Stomach (tissue), 9 donors: ENCODE results near the gene MOV10L1. TPM values are rescaled to one million over a fixed set of nuclear protein-coding genes. Genes with fewer than 3 reads are reported as not detected.

Experiments used
- DNase-seq, 2 donors: peaks; one replicate each; pipeline versions ENCODE4 v3.0.0 to v3.0.0-alpha.2; 2013 to 2019
- H3K27ac ChIP-seq, 5 donors: fragments of 200-600 bp in 4 of 5; sonication (generic) in 4 of 5; one replicate each; pipeline ENCODE4 v1.5.1; 2013 to 2019; ENCODE audit warnings: mild to moderate bottlenecking in 1 of 5, moderate library complexity in 1 of 5
- H3K27me3 ChIP-seq, 3 donors: fragments of 200-600 bp; sonication (generic); one replicate each; pipeline ENCODE4 v1.5.1; 2017 to 2019; ENCODE audit warnings: mixed run types in 1 of 3
- H3K36me3 ChIP-seq, 4 donors: fragments of 200-600 bp; sonication (generic); 1 replicate in 3 of 4; 2 replicates in 1 of 4; pipeline ENCODE4 v1.5.1; 2016 to 2019
- H3K4me1 ChIP-seq, 4 donors: fragments of 200-600 bp; sonication (generic); one replicate each; pipeline ENCODE4 v1.5.1; 2016 to 2019
- H3K4me3 ChIP-seq, 4 donors: fragments of 200-600 bp; sonication (generic) in 3 of 4; one replicate each; pipeline ENCODE4 v1.5.1; 2016 to 2019; ENCODE audit warnings: mild to moderate bottlenecking in 1 of 4
- H3K9me3 ChIP-seq, 4 donors: fragments of 200-600 bp; sonication (generic); one replicate each; pipeline ENCODE4 v1.5.1; 2016 to 2019
- EP300 ChIP-seq: sonication (generic); formaldehyde crosslinking; IDR thresholded peaks from one replicate; pipeline ENCODE4 v1.6.1; 2017; ENCODE audit warnings: antibody characterized with exemption
- POLR2A ChIP-seq, 4 donors: fragments of 450-650 bp; IDR thresholded peaks; one replicate each; pipeline ENCODE4 v1.6.1; 2016; ENCODE audit warnings: antibody characterized with exemption in 4 of 4, control low read depth in 2 of 4, mild to moderate bottlenecking in 1 of 4, moderate library complexity in 1 of 4
- POLR2AphosphoS5 ChIP-seq, 3 donors: sonication (generic); formaldehyde crosslinking; IDR thresholded peaks; one replicate each; pipeline ENCODE4 v1.6.1; 2016; ENCODE audit warnings: antibody characterized with exemption in 3 of 3
- WGBS, 5 donors: extraction: QIAGEN DNeasy Blood & Tissue Kit in 3 of 5; methylation state at CpG; one replicate each; pipeline versions ENCODE4 v1.1.5 to v1.1.7; 2013 to 2018; 5-methylcytosine and 5-hydroxymethylcytosine counted together
- intact Hi-C: fragments of 100-400 bp; cut with DNase I; formaldehyde crosslinking; loops from one replicate; pipeline ENCODE4 v1.15.1; 2023; ENCODE audit warnings: low total_unique reads
- polyA plus RNA-seq, 3 donors: library from polyadenylated mRNA; stranded (reverse); fragments of 200-250 nt; gene quantifications; one replicate each; pipeline ENCODE4 v1.2.3, GENCODE V29; 2013
- total RNA-seq, 5 donors: library from RNA; depleted of rRNA; stranded (reverse); fragments of >200 nt; gene quantifications; one replicate each; pipeline versions ENCODE4 v1.1.0 to v1.2.3, GENCODE V29; 2014 to 2016
- TF ChIP-seq, protein P1 (sequence below), 7 experiments: fragments of 450-650 bp in 4 of 7; fragments of 200-600 bp in 3 of 7; sonication (generic) in 3 of 7; IDR thresholded peaks; one replicate each; pipeline ENCODE4 v1.5.1; 2016 to 2019; ENCODE audit warnings: antibody characterized with exemption in 7 of 7, control low read depth in 2 of 7, mild to moderate bottlenecking in 1 of 7
- donor health status: healthy with polysubstance abuse.
- donor health status: Bipolar disorder and iron deficiency.
- donor health status: healthy.

MOV10L1 gene
- total and polyA plus RNA-seq, 8 donors, result 0.12 to 2.8 (median 0.46) TPM; not detected in 3

DNA sequence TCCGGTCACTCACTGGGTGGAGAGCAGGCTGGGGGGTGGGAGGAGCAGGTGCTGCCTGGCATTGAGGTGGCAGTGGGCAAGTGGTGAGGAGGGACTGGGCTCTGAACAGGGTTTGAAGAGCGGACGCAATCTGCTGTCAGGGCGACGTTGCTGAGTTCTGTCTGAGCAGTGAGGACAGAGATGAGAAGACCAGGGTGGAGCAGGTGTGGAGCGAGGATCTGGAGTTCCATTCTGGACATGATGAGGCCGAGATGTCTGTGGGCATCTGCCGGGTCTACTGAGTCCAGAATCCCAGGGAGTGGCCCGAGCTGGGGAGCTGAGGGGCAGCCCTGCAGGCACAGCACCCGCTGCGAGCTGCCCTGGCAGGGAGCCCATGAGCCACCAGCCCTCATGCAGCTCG is 2.2 kb upstream of the MOV10L1 start:
- Histone ChIP-seq H3K9me3 (peaks cover 0 to 16% (median 11%) of the 10 kb centered on the region in 4 donors), H3K27me3 (peaks cover 0 to 72% (median 34%) of the 10 kb centered on the region in 3 donors), H3K27ac (no peak overlapping the region), H3K36me3 (no peaks in the 10 kb centered on the region), H3K4me1 (peaks cover 0 to 4% (median 2%) of the 10 kb centered on the region in 4 donors), H3K4me3 (no peak overlapping the region)
- DNase-seq, result no peak
- WGBS, 5 donors, result 87 to 93% (median 91%) methylated on average over 7 to 12 of the region's 12 CpGs
- TF ChIP-seq, protein P1, sequence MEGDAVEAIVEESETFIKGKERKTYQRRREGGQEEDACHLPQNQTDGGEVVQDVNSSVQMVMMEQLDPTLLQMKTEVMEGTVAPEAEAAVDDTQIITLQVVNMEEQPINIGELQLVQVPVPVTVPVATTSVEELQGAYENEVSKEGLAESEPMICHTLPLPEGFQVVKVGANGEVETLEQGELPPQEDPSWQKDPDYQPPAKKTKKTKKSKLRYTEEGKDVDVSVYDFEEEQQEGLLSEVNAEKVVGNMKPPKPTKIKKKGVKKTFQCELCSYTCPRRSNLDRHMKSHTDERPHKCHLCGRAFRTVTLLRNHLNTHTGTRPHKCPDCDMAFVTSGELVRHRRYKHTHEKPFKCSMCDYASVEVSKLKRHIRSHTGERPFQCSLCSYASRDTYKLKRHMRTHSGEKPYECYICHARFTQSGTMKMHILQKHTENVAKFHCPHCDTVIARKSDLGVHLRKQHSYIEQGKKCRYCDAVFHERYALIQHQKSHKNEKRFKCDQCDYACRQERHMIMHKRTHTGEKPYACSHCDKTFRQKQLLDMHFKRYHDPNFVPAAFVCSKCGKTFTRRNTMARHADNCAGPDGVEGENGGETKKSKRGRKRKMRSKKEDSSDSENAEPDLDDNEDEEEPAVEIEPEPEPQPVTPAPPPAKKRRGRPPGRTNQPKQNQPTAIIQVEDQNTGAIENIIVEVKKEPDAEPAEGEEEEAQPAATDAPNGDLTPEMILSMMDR (IDR thresholded peaks at IDR 0.05), result no peak
- TF ChIP-seq POLR2A (IDR thresholded peaks at IDR 0.05), result no peak
- no peak for TF ChIP-seq EP300
- no peak for TF ChIP-seq POLR2AphosphoS5 (IDR thresholded peaks at IDR 0.05)
- intact Hi-C loops, result no loop called here

DNA sequence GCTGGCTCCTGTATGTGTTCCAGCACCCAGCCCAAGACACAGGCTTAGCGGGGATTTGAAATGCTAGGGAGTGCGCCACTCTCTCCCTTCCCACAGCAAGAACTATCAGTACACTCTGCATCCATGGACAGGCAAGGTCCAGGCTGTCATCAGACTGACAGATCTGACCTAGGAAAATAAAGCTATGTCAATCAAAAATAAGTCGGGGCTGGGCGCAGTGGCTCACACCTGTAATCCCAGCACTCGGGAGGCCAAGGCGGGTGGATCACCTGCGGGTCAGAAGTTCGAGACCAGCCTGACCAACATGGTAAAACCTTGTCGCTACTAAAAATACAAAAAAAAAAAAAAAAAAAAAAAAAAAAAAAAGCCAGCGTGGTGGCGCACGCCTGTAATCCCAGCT is 1.7 kb upstream of the MOV10L1 start:
- no peak for TF ChIP-seq POLR2A (IDR thresholded peaks at IDR 0.05)
- TF ChIP-seq EP300, result no peak
- TF ChIP-seq POLR2AphosphoS5 (IDR thresholded peaks at IDR 0.05), result no peak
- TF ChIP-seq, protein P1 (IDR thresholded peaks at IDR 0.05), result no peak
- H3K27me3 ChIP-seq, result peaks cover 0 to 68% (median 31%) of the 10 kb centered on the region in 3 donors
- H3K36me3 ChIP-seq, result no peaks in the 10 kb centered on the region
- H3K4me1 ChIP-seq, result peaks cover 0 to 4% (median 2%) of the 10 kb centered on the region in 4 donors
- H3K9me3 ChIP-seq, result peaks cover 0 to 16% (median 11%) of the 10 kb centered on the region in 4 donors
- no peak overlapping the region for H3K4me3 ChIP-seq
- intact Hi-C loops, result no loop called here
- no peak overlapping the region for H3K27ac ChIP-seq
- 95 to 96% (median 95%) methylated on average over 11 to 12 of the region's 12 CpGs for WGBS, 5 donors
- no peak for DNase-seq

DNA sequence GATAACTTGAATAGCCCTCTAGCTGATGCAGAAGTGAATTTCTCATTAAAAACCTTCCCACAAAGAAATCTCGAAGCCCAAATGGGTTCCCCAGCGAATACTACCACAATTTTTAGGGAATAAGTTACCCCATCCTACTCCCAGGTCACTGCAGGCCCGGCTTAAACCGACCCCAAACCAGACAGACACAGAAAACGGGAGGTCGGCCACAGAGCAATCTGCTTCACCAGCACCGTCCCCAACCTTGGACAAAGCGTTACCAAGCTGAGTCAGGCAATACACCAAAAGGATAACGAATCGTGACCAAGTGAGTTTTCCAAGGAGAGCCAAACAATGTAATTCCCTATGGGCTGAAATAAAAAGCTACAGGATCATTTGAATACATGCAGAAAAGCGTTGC is 575 bp upstream of the MOV10L1 start:
- Histone ChIP-seq H3K4me3 (no peak overlapping the region), H3K27me3 (peaks cover 0 to 64% (median 19%) of the 10 kb centered on the region in 3 donors), H3K27ac (no peak overlapping the region), H3K4me1 (peaks cover 0 to 4% (median 2%) of the 10 kb centered on the region in 4 donors), H3K36me3 (no peaks in the 10 kb centered on the region), H3K9me3 (peaks cover 0 to 16% (median 11%) of the 10 kb centered on the region in 4 donors)
- 87 to 96% (median 92%) methylated on average over 11 of the region's 11 CpGs for WGBS, 5 donors
- DNase-seq, result no peak
- intact Hi-C loops, result no loop called here
- TF ChIP-seq POLR2AphosphoS5 (IDR thresholded peaks at IDR 0.05) (no peak), POLR2A (IDR thresholded peaks at IDR 0.05) (no peak), EP300 (no peak)
- TF ChIP-seq, protein P1 (IDR thresholded peaks at IDR 0.05), result no peak

DNA sequence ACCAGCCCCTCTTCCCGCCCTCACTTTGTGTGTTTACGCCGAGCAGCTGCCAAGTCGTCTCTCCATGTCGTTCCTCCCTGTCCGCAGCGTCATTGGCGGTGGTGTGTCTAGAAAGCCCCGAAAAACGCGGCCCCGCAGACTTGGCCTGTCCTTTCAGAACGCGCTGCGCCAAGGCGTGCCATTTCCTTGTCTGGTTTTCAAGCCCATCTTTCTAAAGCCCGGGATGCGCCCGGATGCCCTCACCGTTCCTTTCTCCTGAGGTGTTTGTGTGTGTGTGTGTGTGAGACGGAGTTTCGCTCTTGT is 557 bp downstream of the MOV10L1 start:
- no peak for DNase-seq
- intact Hi-C loops, result no loop called here
- peaks cover 0 to 16% (median 11%) of the 10 kb centered on the region in 4 donors for H3K9me3 ChIP-seq
- H3K36me3 ChIP-seq, result no peaks in the 10 kb centered on the region
- no peak overlapping the region for H3K27ac ChIP-seq
- TF ChIP-seq POLR2A (IDR thresholded peaks at IDR 0.05) (no peak), EP300 (no peak), POLR2AphosphoS5 (IDR thresholded peaks at IDR 0.05) (no peak)
- TF ChIP-seq, protein P1 (IDR thresholded peaks at IDR 0.05), result no peak
- peaks cover 0 to 68% (median 15%) of the 10 kb centered on the region in 3 donors for H3K27me3 ChIP-seq
- no peak overlapping the region for H3K4me3 ChIP-seq
- peaks cover 0 to 4% (median 2%) of the 10 kb centered on the region in 4 donors for H3K4me1 ChIP-seq
- WGBS, 5 donors, result 90 to 93% (median 91%) methylated on average over 22 of the region's 22 CpGs
